NT2/D1 (cell line): ENCODE results near the gene PIP4K2C.

ENCODE experiments used
- SUZ12 ChIP-seq: IDR thresholded peaks from 2 replicates; pipeline ENCODE4 v1.6.1; 2011; ENCODE audit not compliant: insufficient read length, insufficient read depth; ENCODE audit errors: extremely low read depth
- YY1 ChIP-seq: IDR thresholded peaks from 2 replicates; pipeline ENCODE4 v1.6.1; 2011; ENCODE audit not compliant: insufficient read length, insufficient read depth
- ZNF274 ChIP-seq: IDR thresholded peaks from 2 replicates; pipeline ENCODE4 v1.6.1; 2011; ENCODE audit warnings: mild to moderate bottlenecking, low read depth, low read length

- TF ChIP-seq ZNF274 (no peak), YY1 (no peak), SUZ12 (no peak)
These were observed 35.3 kb downstream of the PIP4K2C start for GRCh38 chr12:57626111-57626920.
